SH-SY5Y (cell line): ENCODE data around the gene HOXB13.

Source experiments
- GATA2 ChIP-seq: IDR thresholded peaks from 2 replicates; pipeline ENCODE4 v1.6.1; 2011; ENCODE audit warnings: mild to moderate bottlenecking, low read depth, low read length
- GATA3 ChIP-seq: IDR thresholded peaks from 2 replicates; pipeline ENCODE4 v1.6.1; 2011; ENCODE audit warnings: low read depth, mild to moderate bottlenecking, low read length, moderate library complexity

DNA sequence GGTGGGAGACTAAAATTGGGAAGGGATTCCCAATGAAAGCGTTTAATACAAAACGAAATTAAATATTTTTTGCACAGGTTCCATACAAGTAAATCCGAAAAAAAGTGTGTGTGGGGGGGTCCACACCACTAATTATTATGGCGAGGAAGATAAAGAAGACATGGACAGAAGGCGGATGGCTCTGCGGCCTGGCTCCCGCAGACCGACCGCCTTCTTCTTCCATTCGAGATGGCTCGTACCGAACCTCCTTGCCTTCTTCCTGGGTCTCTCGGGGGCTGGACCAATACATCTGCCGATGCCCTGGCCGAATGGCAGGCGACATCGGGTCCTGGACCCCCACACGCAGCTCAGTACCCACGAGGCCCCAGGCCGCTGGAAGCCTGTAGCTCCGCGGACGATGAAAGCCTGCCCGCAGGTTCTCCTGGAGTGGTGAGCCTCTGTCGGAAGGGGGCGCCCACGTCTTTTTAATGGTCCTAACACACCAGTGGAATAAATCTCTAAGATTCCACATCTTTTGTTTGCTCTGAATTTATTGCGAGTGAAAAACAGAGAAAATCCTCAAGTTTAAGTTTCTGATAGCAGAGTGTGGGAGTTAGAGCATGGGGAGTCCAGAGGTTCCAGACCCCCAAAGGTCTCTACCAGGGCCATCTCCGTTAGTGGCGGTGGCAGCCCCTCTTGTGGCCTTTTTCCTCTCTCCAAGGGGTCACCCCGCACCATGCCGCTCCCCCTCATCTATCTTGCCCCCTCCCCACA is 4.1 kb downstream of the HOXB13 start:
- no peak for TF ChIP-seq GATA2
- TF ChIP-seq GATA3: no peak
